ENCODE measurements around the gene STARD9. TPM values are rescaled to one million over a fixed set of nuclear protein-coding genes. Genes with fewer than 3 reads are reported as not detected.

The STARD9 gene
- total and polyA plus RNA-seq, 9 of the 15 experiments (the other 6 are each of a cell fraction or from before 2014, with no cell fraction given), result 0.45 to 6.0 (median 3.6) TPM

DNA sequence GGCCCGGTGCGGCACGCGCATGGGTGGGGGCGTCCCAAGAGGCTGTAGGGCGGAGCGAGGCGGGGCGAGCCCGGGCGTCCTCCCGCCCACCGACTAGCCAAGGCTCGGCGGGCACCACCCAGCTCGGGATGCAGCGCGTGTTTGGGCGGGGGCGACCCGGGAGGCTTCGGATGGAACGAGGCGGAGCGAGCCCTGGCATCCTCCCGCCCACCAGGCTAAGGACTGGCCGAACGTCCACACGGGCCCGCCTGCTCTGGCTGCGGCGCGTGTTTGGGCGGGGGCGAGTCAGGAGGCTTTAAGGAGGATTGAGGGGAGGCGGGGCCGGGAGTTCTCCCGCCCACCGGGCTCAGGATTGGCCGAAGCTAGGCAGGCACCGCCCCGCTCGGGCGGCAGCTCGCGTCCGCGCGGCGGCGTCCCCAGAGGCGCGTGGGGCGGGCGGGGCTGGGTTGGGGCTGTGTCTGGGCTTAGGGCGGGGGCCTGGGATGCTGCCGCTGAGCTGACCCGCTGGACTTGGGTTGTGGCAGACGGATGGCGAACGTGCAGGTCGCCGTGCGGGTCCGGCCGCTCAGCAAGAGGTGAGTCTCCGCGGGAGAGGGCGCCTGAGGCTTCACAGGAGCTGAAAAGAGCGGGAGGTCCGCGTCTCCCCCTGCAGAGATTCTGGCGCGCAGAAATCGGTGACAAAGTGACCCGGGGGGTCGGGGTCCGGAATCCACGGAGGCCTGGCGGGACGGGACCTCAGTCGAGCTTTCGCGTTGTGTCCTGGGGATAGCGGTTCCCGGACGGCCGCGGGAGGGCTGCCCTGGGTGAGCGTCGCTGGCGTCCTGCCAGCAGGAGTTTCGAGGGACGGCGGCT lies at the start of gene STARD9 (continued):
- TF ChIP-seq, protein P1, sequence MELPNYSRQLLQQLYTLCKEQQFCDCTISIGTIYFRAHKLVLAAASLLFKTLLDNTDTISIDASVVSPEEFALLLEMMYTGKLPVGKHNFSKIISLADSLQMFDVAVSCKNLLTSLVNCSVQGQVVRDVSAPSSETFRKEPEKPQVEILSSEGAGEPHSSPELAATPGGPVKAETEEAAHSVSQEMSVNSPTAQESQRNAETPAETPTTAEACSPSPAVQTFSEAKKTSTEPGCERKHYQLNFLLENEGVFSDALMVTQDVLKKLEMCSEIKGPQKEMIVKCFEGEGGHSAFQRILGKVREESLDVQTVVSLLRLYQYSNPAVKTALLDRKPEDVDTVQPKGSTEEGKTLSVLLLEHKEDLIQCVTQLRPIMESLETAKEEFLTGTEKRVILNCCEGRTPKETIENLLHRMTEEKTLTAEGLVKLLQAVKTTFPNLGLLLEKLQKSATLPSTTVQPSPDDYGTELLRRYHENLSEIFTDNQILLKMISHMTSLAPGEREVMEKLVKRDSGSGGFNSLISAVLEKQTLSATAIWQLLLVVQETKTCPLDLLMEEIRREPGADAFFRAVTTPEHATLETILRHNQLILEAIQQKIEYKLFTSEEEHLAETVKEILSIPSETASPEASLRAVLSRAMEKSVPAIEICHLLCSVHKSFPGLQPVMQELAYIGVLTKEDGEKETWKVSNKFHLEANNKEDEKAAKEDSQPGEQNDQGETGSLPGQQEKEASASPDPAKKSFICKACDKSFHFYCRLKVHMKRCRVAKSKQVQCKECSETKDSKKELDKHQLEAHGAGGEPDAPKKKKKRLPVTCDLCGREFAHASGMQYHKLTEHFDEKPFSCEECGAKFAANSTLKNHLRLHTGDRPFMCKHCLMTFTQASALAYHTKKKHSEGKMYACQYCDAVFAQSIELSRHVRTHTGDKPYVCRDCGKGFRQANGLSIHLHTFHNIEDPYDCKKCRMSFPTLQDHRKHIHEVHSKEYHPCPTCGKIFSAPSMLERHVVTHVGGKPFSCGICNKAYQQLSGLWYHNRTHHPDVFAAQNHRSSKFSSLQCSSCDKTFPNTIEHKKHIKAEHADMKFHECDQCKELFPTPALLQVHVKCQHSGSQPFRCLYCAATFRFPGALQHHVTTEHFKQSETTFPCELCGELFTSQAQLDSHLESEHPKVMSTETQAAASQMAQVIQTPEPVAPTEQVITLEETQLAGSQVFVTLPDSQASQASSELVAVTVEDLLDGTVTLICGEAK (IDR thresholded peaks at IDR 0.05), result no peak
- TF ChIP-seq, protein P1 (CRISPR knock-in tag; IDR thresholded peaks at IDR 0.05), result peak; percentile 58
- TF ChIP-seq SMARCA5 (IDR thresholded peaks at IDR 0.05) (no peak), CC2D1A (IDR thresholded peaks at IDR 0.05) (no peak), HDAC8 (tag; IDR thresholded peaks at IDR 0.05) (no peak), EWSR1 (IDR thresholded peaks at IDR 0.05; ENCODE audit: borderline replicate concordance, low read depth, partially characterized antibody) (no peak), FOXK2 (conservative IDR thresholded peaks at IDR 0.05 in 1 of 2, IDR thresholded peaks at IDR 0.05 in 1 of 2; ENCODE audit: low read depth in 2 of 2) (peak; percentile 59 to 73), ZNF589 (CRISPR knock-in tag; IDR thresholded peaks at IDR 0.05; ENCODE audit: low read depth) (no peak), ZNF212 (CRISPR knock-in tag; IDR thresholded peaks at IDR 0.05) (no peak), SIRT6 (IDR thresholded peaks at IDR 0.05; ENCODE audit: low read depth, low read length) (no peak)
- TF ChIP-seq, protein P2, sequence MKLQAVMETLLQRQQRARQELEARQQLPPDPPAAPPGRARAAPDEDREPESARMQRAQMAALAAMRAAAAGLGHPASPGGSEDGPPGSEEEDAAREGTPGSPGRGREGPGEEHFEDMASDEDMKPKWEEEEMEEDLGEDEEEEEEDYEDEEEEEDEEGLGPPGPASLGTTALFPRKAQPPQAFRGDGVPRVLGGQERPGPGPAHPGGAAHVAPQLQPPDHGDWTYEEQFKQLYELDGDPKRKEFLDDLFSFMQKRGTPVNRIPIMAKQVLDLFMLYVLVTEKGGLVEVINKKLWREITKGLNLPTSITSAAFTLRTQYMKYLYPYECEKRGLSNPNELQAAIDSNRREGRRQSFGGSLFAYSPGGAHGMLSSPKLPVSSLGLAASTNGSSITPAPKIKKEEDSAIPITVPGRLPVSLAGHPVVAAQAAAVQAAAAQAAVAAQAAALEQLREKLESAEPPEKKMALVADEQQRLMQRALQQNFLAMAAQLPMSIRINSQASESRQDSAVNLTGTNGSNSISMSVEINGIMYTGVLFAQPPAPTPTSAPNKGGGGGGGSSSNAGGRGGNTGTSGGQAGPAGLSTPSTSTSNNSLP (IDR thresholded peaks at IDR 0.05; ENCODE audit: borderline replicate concordance, low read depth, low read length), result no peak
